Stimulated activated CD4-positive, alpha-beta T cell treated with anti-CD3 and anti-CD28 coated beads, Interleukin-15, amount 100 ng/mL, for 1 hour (primary cell): ENCODE measurements around the gene RCC1.
"Not testable (repeated sequence)": the region's sequence is repeated elsewhere in the genome, so short reads cannot be mapped to it uniquely, and the experiment has no call there.

ENCODE experiments used
- DNase-seq, 2 donors: peaks; one replicate each; pipeline ENCODE4 v3.0.0-alpha.2; 2020; ENCODE audit warnings: low read depth in 1 of 2, low spot score in 1 of 2

RCC1 gene

GRCh38 chr1:28540651-28541050, 34.8 kb downstream of the RCC1 start:
- no peak for DNase-seq

- not testable (repeated sequence) for DNase-seq
Observed at GRCh38 chr1:28541414-28542015, 35.7 kb downstream of the RCC1 start.

GRCh38 chr1:28545246-28545628, 39.4 kb downstream of the RCC1 start:
- DNase-seq: no peak

GRCh38 chr1:28548318-28548717, 42.5 kb downstream of the RCC1 start:
- DNase-seq: no peak

GRCh38 chr1:28551381-28551780, 45.5 kb downstream of the RCC1 start:
- DNase-seq: no peak

GRCh38 chr1:28552758-28553663, 47.2 kb downstream of the RCC1 start, which contains the start of gene TRNAU1AP:
Gene TRNAU1AP, plus strand, starts transcription at chr1:28553085. Its CDS starts 26 bp downstream, at chr1:28553111.
- DNase-seq: peak; percentile 95 to 96

- no peak for DNase-seq
Observed at GRCh38 chr1:28560886-28561285, 55.0 kb downstream of the RCC1 start.

- no peak for DNase-seq
Observed at GRCh38 chr1:28564310-28564709, 58.5 kb downstream of the RCC1 start.

- DNase-seq: no peak
Observed at GRCh38 chr1:28565040-28565439, 59.2 kb downstream of the RCC1 start.

GRCh38 chr1:28565726-28566125, 59.9 kb downstream of the RCC1 start:
- no peak for DNase-seq

GRCh38 chr1:28566931-28567330, 61.1 kb downstream of the RCC1 start:
- no peak for DNase-seq

- no peak for DNase-seq
Observed at GRCh38 chr1:28571911-28572310, 66.1 kb downstream of the RCC1 start.

- DNase-seq: not testable (repeated sequence)
Observed at GRCh38 chr1:28572891-28573290, 67.0 kb downstream of the RCC1 start.

- DNase-seq: no peak
Observed at GRCh38 chr1:28573564-28573963, 67.7 kb downstream of the RCC1 start.

- DNase-seq: no peak
Observed at GRCh38 chr1:28577052-28577678, 71.3 kb downstream of the RCC1 start.

GRCh38 chr1:28577738-28578536, 72.1 kb downstream of the RCC1 start:
- no peak for DNase-seq

GRCh38 chr1:28578696-28579218, 72.9 kb downstream of the RCC1 start:
- no peak for DNase-seq

GRCh38 chr1:28579401-28579800, 73.6 kb downstream of the RCC1 start:
- no peak for DNase-seq

- DNase-seq: peak; percentile 25 to 41
Observed at GRCh38 chr1:28580722-28581530, 75.1 kb downstream of the RCC1 start.
